Melanocyte of skin (primary cell): Measurements from ENCODE around the gene PRR32. TPM values are rescaled to one million over a fixed set of nuclear protein-coding genes. Genes with fewer than 3 reads are reported as not detected.

Experiments
- total RNA-seq, 2 donors: library from RNA; depleted of rRNA; stranded (reverse); fragments of >200 nt; gene quantifications; 2 replicates each; pipeline ENCODE4 v1.2.3, GENCODE V29; 2012

Gene PRR32
- total RNA-seq = not detected

GRCh38 chrX:126819429-126819828 is at the start of gene PRR32:
TSS of gene PRR32 (plus strand) at chrX:126819729. CDS start at chrX:126819844, 115 bp downstream.

